AG10803 (cell line): Measurements from ENCODE around the gene CAV2.
A peak's percentile ranks its signal among the peaks of the same experiment; 100 is the strongest.

Experiments
- DNase-seq: peaks from one replicate; pipeline ENCODE4 v3.0.0; 2010; ENCODE audit warnings: low read depth
- H3K4me3 ChIP-seq: 2 replicates; pipeline ENCODE4 v1.5.1; 2011; ENCODE audit warnings: mild to moderate bottlenecking, low read length, control low read depth
- TF ChIP-seq, protein P1 (sequence below): conservative IDR thresholded peaks from 2 replicates; pipeline ENCODE4 v1.5.1; 2011; ENCODE audit warnings: mild to moderate bottlenecking, low read length, control low read depth, inconsistent platforms

CAV2 gene

DNA sequence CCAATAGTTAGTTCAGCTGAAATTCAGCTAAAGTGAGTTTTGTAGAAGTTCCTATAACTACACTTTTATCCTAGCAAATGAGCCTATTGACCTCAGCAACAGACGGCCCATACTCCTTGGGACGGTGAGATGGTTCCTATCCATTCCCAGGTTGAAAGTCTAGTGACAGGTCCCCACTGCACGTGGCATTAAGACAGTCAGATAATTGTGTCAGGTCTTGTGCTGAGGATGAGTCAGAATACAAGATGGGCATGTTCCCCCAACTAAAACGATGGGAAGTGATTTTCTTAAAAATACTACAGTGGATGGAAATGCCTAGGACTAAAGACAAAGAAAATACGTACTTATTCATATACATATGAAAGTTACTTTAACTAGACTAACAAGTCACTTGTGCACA, 27.4 kb downstream of the CAV2 start:
- no peak for DNase-seq
- TF ChIP-seq, protein P1, sequence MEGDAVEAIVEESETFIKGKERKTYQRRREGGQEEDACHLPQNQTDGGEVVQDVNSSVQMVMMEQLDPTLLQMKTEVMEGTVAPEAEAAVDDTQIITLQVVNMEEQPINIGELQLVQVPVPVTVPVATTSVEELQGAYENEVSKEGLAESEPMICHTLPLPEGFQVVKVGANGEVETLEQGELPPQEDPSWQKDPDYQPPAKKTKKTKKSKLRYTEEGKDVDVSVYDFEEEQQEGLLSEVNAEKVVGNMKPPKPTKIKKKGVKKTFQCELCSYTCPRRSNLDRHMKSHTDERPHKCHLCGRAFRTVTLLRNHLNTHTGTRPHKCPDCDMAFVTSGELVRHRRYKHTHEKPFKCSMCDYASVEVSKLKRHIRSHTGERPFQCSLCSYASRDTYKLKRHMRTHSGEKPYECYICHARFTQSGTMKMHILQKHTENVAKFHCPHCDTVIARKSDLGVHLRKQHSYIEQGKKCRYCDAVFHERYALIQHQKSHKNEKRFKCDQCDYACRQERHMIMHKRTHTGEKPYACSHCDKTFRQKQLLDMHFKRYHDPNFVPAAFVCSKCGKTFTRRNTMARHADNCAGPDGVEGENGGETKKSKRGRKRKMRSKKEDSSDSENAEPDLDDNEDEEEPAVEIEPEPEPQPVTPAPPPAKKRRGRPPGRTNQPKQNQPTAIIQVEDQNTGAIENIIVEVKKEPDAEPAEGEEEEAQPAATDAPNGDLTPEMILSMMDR, result no peak
- peak overlapping the region; percentile 95 for H3K4me3 ChIP-seq

DNA sequence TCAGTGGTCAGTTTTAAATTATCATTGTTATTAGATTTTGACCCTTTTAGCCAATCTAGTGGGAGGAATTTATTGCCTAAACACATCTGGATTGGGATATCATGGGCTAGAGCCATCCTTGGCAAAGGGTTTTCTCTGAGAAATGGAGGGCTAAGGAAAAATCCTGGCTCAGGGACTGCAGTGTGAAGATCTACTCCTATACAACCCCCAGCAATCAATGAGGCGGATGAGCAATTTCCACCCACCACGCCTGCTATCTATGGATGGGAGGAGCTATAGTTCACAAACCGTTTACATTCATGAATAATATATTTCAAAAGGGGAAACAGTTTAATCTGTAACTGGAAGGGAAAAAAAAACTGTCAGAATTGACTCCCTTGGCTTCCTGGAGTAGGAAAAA, 28.0 kb downstream of the CAV2 start:
- TF ChIP-seq, protein P1, result no peak
- DNase-seq, result no peak
- H3K4me3 ChIP-seq, result peak overlapping the region; percentile 95

DNA sequence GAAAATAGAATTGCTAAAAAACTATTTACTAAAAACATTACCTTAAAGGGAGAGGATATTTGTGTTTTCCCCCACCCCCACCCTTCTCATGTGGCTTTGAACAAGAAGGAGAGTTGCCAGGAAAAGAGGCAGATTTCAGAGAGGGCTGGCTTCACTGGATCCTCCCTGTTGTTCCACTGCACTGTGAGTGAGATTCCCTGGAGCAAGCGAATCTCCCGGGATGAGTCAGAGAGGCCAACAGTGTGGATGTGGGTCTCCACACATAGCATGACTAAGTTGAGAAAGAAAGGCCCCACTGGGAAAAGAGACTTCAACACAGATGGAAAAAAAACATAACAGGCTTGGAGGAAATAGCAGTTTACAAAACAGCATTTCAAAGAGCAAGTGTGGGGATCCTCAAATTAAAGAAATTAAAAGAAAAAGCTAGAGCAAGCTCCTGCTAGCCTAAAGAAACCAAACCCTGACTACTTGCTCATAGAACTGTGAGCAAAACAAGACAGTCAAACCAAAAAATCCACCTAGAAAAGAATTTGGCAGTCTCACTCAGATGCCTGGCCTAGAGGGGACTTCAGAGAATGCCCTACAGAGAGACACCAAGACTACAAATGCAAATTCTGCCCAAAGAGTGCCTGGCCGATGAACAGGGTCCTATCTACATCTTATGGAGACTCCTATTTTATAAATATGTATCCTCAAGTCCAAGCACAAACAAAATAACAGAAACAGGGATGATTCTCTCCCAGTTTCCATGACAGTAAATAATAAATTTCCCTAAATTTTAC, 28.7 kb downstream of the CAV2 start:
- peak overlapping the region; percentile 95 for H3K4me3 ChIP-seq
- peak; percentile 96 for DNase-seq
- TF ChIP-seq, protein P1, result no peak

DNA sequence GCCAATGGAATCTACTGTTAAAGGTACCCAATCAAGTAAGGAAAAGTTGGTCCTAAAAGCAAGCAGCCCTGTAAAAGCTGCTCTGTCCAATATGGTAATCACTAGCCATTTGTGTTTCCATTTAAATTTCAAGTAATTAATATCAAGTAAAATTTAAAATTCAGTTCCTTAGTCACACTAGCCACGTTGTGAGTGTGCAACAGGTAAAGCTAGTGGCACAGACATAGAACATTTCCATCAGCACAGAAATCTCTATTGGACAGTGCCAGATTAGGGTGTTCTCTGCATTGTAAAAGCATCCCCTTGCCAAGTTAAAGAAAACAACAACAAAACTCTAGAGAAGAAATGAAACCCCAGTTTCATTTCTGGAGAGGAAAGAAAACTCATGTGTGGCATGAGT, 29.7 kb downstream of the CAV2 start:
- H3K4me3 ChIP-seq, result peak overlapping the region; percentile 36
- TF ChIP-seq, protein P1, result no peak
- DNase-seq, result no peak

DNA sequence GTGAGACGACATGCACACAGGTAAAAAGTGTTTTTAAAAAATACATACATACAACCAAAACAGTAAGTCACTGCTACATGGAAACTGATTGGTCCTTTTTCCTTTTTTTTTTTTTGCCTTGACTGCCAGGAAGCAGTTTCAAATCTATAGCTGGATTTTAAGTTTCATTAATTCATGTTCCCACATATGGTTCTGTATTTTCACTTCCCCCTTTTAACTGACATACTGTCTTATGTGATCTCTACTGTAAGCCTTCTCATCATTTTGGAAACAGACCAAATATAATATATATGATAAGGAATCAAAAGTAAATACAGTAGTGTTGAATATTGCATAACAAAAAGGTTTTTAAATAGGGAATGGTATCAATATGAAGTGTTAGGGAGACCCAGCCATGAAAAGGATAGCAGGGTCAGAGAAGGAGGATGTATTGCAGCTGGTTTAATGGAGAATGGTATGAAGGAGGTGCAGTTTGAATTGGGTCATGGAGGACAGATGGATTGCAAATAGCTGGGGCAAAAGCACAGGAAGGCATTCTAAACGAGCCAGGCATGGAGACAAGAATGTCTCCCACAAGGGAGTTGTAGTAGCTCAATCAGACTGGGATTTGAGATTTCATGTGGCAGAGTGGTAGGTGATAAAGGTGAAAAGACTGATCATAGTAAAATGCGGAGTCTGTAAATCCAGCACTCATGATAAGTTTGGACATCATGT, 30.7 kb downstream of the CAV2 start:
- DNase-seq, result peak; percentile 61
- peak overlapping the region; percentile 36 for H3K4me3 ChIP-seq
- TF ChIP-seq, protein P1, result no peak

- H3K4me3 ChIP-seq, result no peak overlapping the region
- DNase-seq, result no peak
- TF ChIP-seq, protein P1, result no peak
Measured at GRCh38 chr7:116532102-116532688, 32.7 kb downstream of the CAV2 start.
